ENCODE data around the gene ERRFI1.

ERRFI1 gene

GRCh38 chr1:8002329-8002910 lies 23.7 kb downstream of the ERRFI1 start:
- DNase-seq, result no peak

- DNase-seq, result no peak
Measured at GRCh38 chr1:7995437-7995836, 30.7 kb downstream of the ERRFI1 start.

GRCh38 chr1:7994827-7995226 lies 31.3 kb downstream of the ERRFI1 start:
- no peak for DNase-seq

- no peak for DNase-seq
Measured at GRCh38 chr1:7993593-7994479, 32.3 kb downstream of the ERRFI1 start.

GRCh38 chr1:7992885-7993284 lies 33.2 kb downstream of the ERRFI1 start:
- no peak for DNase-seq

GRCh38 chr1:7991504-7992440 lies 34.3 kb downstream of the ERRFI1 start:
- DNase-seq, result no peak

GRCh38 chr1:7989762-7990428 lies 36.2 kb downstream of the ERRFI1 start:
- no peak for DNase-seq

- no peak for DNase-seq
Measured at GRCh38 chr1:7988576-7988975, 37.5 kb downstream of the ERRFI1 start.

GRCh38 chr1:7987528-7987927 lies 38.6 kb downstream of the ERRFI1 start:
- no peak for DNase-seq

GRCh38 chr1:7985851-7986612 lies 40.1 kb downstream of the ERRFI1 start:
- no peak for DNase-seq

GRCh38 chr1:7984811-7985210 lies 41.3 kb downstream of the ERRFI1 start:
- DNase-seq, result no peak

- DNase-seq, result no peak
Measured at GRCh38 chr1:7983086-7983778, 42.9 kb downstream of the ERRFI1 start.

GRCh38 chr1:7980984-7981383 lies 45.1 kb downstream of the ERRFI1 start:
- no peak for DNase-seq

GRCh38 chr1:7975212-7975865 lies 50.8 kb downstream of the ERRFI1 start:
- DNase-seq, result peak; percentile 53 to 61

GRCh38 chr1:7973086-7973485 lies 53.0 kb downstream of the ERRFI1 start:
- DNase-seq, result no peak

GRCh38 chr1:7972285-7972684 lies 53.8 kb downstream of the ERRFI1 start:
- DNase-seq, result no peak

- DNase-seq, result no peak
Measured at GRCh38 chr1:7971024-7971423, 55.1 kb downstream of the ERRFI1 start.

- no peak for DNase-seq
Measured at GRCh38 chr1:7970246-7970645, 55.9 kb downstream of the ERRFI1 start.

GRCh38 chr1:7967651-7968050 lies 58.5 kb downstream of the ERRFI1 start:
- DNase-seq, result no peak

GRCh38 chr1:7967196-7967595 lies 58.9 kb downstream of the ERRFI1 start:
- no peak for DNase-seq

GRCh38 chr1:7964476-7964875 lies 61.6 kb downstream of the ERRFI1 start:
- DNase-seq, result no peak

All from activated T-cell treated with anti-CD3 and anti-CD28 coated beads, Interleukin-2, amount 50 U/mL, for 48 hours (primary cell).